ENCODE measurements around the gene LRWD1.

LRWD1 gene

DNA sequence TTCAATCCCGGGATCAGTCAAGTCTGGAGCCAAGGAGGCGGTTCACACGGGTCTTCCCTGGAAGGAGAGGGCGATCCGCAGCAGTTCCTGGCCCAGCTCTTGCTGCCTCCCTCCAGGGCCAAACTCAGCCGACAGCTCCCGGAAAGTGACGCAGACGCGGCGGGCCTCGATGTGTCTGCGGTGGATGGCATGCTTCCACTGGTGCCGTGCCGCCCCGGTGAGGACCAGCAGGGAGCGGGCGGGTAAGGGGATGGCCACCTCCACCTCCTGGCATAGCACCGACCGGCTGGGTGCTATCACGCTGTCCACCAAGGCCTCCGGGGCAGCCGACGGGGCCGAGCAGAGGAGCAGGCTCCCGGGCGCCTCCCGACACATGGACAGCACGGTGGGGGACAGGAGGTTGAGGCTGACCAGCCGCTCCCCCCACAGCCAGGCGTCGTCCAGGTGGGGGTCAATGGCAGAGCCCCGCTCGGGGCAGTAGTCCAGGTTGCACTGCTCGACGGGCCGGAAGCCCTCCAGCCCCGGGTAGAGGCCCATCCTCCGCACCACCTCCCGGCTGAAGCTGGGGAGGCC lies 7.3 kb upstream of the LRWD1 start:
- no peak overlapping the region for H3K4me3 ChIP-seq (ENCODE audit: low read depth, low read length)
- TF ChIP-seq, protein P1, sequence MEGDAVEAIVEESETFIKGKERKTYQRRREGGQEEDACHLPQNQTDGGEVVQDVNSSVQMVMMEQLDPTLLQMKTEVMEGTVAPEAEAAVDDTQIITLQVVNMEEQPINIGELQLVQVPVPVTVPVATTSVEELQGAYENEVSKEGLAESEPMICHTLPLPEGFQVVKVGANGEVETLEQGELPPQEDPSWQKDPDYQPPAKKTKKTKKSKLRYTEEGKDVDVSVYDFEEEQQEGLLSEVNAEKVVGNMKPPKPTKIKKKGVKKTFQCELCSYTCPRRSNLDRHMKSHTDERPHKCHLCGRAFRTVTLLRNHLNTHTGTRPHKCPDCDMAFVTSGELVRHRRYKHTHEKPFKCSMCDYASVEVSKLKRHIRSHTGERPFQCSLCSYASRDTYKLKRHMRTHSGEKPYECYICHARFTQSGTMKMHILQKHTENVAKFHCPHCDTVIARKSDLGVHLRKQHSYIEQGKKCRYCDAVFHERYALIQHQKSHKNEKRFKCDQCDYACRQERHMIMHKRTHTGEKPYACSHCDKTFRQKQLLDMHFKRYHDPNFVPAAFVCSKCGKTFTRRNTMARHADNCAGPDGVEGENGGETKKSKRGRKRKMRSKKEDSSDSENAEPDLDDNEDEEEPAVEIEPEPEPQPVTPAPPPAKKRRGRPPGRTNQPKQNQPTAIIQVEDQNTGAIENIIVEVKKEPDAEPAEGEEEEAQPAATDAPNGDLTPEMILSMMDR (IDR thresholded peaks at IDR 0.05; ENCODE audit: insufficient read depth, low read depth, low read length, missing control alignments) = no peak
- DNase-seq (ENCODE audit: low read depth) = no peak

DNA sequence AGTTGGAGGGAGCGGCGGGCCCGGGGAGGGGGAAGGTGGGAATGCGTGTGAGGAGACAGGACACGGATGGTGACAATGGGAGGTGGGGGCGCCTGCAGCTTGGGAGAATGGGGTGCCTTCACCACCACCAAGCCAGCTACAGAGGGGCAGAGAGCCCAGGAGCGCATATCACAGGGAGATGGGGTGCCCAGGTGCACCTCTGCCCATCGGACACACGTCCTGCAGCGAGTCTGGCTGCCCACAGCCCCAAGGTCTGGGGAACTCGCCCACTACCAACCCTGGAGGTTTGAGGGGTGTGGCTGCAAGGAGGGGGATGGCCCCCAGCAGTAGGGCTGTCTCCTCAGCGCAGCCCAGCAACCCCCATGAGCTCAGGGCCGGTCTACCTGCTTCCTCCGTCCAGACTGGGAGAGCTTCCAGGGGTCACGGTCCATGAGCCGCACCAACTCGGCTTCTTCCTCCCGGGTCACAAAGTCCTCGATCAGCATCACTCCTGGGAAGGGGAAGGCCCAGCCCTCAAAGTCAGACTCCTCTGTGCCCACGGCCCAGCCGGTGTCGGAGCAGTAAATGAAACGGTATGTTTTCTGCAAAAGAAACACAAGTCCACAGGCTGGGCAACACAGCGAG lies 5.5 kb upstream of the LRWD1 start:
- DNase-seq (ENCODE audit: low read depth) = no peak
- no peak overlapping the region for H3K4me3 ChIP-seq (ENCODE audit: low read depth, low read length)
- TF ChIP-seq, protein P1 (IDR thresholded peaks at IDR 0.05; ENCODE audit: insufficient read depth, low read depth, low read length, missing control alignments) = no peak

DNA sequence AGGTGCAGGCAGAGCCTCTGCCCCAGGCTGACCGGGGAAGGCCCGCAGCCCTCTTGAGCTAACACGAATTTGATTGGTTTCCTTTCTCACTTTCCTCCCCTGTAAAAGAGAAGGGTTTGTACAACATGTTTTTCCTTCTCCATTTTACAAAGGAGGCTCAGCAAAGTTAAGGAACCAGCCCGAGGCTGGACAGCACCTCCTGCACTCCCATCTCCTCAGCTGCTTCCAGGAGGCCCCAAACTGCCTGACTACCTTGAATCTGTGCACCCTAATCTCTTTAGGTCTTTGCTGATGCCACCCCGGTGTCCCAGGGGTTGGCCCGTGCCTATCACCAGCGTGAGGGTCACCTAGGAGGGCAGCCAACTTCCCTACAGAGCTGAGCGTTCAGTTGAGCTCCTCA lies 4.3 kb upstream of the LRWD1 start:
- TF ChIP-seq, protein P1 (IDR thresholded peaks at IDR 0.05; ENCODE audit: insufficient read depth, low read depth, low read length, missing control alignments) = no peak
- DNase-seq (ENCODE audit: low read depth) = no peak
- H3K4me3 ChIP-seq (ENCODE audit: low read depth, low read length) = no peak overlapping the region

DNA sequence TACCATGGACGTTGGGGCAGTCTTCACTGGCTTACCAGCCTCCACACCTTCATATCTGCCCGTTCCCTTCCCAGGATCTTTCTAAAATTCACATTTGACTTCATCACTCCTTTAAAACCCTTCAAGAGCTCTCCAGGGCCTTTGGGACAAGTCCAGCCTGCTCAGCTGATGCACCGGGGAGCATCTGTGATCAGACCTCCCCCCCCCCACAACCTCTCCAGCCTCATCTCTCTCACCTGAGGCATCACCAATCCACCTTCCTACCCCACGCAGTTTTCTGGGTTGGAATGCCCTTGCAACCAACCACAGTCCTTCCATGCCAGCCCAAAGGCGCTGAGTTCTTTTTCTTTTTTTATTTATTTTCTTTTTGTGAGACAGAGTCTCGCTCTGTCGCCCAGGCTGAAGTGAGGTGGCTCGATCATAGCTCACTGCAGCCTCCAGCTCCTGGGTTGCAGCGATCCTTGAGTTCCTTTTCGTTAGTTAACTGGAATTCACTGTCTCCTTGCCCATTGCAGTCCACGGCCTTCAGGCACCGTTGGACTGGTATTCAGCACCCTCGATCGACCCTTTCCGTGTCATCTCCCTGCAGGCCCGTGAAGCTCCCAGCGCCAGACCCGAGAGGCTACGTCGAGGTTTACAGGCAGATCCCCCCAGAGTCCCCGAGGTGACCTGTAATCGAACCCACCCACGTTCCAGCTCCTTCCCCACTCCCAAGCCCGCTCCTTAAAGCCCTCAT lies 775 bp upstream of the LRWD1 start:
- DNase-seq (ENCODE audit: low read depth) = no peak
- TF ChIP-seq, protein P1 (IDR thresholded peaks at IDR 0.05; ENCODE audit: insufficient read depth, low read depth, low read length, missing control alignments) = no peak
- H3K4me3 ChIP-seq (ENCODE audit: low read depth, low read length) = peak overlapping the region; percentile 88

DNA sequence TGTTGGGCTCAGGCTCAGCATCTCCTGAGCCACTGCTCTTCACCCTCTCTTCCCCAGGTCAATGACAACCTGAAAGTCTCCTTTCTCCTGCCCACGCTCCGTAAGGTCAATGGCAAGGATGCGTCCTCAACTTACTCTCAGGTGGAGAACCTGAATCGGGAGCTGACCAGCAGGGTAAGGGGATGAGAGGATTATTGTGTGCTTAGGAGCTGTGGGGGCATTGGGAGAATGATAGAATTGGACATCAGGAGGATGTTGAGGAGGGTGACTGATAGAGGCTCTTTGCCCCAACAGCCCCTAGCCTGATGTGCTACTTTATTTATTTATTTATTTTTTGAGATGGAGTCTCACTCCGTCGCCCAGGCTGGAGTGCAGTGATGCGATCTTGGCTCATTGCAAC lies 1.3 kb downstream of the LRWD1 start:
- no peak for DNase-seq (ENCODE audit: low read depth)
- TF ChIP-seq, protein P1 (IDR thresholded peaks at IDR 0.05; ENCODE audit: insufficient read depth, low read depth, low read length, missing control alignments) = no peak
- peak overlapping the region; percentile 88 for H3K4me3 ChIP-seq (ENCODE audit: low read depth, low read length)

DNA sequence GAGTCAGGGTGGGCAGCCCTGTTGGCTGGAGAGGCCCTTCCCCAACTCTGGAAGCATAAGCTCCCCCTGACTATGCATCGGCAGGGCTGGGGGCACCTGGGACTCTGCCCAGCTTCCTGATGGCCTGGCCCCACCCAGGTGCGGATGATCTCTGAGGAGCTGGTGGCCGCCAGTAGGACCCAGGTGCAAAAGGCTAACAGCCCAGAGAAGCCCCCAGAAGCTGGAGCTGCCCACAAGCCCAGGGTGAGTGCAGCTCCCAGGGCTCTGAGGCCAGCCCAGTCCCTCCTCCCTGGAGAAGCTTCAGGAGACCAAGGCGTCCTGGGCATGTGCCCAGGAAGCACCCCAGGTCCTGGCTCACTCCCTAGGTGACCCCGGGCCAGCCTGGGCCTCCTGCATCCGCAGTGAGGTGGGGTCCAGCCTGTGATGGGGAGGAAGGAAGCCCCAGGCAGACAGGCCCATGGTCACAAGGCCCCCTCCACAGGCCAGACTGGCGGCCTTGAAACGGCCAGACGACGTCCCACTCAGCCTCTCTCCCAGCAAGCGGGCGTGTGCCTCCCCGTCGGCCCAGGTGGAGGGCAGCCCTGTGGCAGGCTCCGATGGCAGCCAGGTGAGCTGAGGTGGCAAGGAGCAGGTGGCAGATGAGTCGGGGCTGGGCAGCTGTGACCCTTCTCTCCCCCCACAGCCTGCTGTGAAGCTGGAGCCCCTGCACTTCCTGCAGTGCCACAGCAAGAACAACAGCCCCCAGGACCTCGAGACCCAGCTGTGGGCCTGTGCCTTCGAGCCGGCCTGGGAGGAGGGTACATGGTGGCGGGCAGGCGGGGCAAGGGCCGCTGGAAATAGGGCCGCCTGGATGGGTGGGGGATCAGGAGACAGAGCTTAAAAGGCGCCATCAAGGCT lies 3.0 kb downstream of the LRWD1 start:
- TF ChIP-seq, protein P1 (IDR thresholded peaks at IDR 0.05; ENCODE audit: insufficient read depth, low read depth, low read length, missing control alignments) = no peak
- no peak for DNase-seq (ENCODE audit: low read depth)
- H3K4me3 ChIP-seq (ENCODE audit: low read depth, low read length) = no peak overlapping the region

All from GM12865 (cell line).